ENCODE data around the gene DLGAP1.

GRCh38 chr18:3472681-3473544 lies 982.2 kb downstream of the DLGAP1 start:
- TF ChIP-seq CTCF (IDR thresholded peaks at IDR 0.05), result no peak
- no peak for TF ChIP-seq POLR2A (IDR thresholded peaks at IDR 0.05)

Measured in testis (tissue), 2 donors.